Testis (tissue), 2 donors: Measurements from ENCODE around the gene C6orf120.

Source experiments
- CTCF ChIP-seq, 3 experiments: fragments of 450-650 bp in 2 of 3; fragments of 200-600 bp in 1 of 3; sonication (generic) in 1 of 3; IDR thresholded peaks; one replicate each; pipeline ENCODE4 v1.5.1; 2016 to 2019; ENCODE audit warnings: antibody characterized with exemption in 3 of 3, mild to moderate bottlenecking in 2 of 3, moderate library complexity in 1 of 3
- POLR2A ChIP-seq: fragments of 450-650 bp; IDR thresholded peaks from one replicate; pipeline ENCODE4 v1.6.1; 2017; ENCODE audit warnings: antibody characterized with exemption, mild to moderate bottlenecking, moderate library complexity

- TF ChIP-seq CTCF (IDR thresholded peaks at IDR 0.05) (peak in 1 of 3 experiments; percentile 7), POLR2A (no peak)
These were observed 494 bp upstream of the C6orf120 start for GRCh38 chr6:169701311-169701953.
